Ramos (cell line): ENCODE data around the gene UTP18.
"Not testable (repeated sequence)": the region's sequence is repeated elsewhere in the genome, so short reads cannot be mapped to it uniquely, and the experiment has no call there.

Source experiments
- in situ Hi-C: fragments of 300-500 bp; cut with MboI; formaldehyde crosslinking; loops from one replicate; pipeline ENCODE4 v1.14.3; 2022; ENCODE audit warnings: low sequenced_read_pairs; ENCODE audit not compliant: unreplicated experiment

The UTP18 gene

GRCh38 chr17:51325471-51325870, 65.1 kb downstream of the UTP18 start:
- in situ Hi-C loops = no loop called here

- in situ Hi-C loops = not testable (repeated sequence)
Measured at GRCh38 chr17:51330861-51331503, 70.6 kb downstream of the UTP18 start.

- in situ Hi-C loops = no loop called here
Measured at GRCh38 chr17:51335006-51335590, 74.8 kb downstream of the UTP18 start.

DNA sequence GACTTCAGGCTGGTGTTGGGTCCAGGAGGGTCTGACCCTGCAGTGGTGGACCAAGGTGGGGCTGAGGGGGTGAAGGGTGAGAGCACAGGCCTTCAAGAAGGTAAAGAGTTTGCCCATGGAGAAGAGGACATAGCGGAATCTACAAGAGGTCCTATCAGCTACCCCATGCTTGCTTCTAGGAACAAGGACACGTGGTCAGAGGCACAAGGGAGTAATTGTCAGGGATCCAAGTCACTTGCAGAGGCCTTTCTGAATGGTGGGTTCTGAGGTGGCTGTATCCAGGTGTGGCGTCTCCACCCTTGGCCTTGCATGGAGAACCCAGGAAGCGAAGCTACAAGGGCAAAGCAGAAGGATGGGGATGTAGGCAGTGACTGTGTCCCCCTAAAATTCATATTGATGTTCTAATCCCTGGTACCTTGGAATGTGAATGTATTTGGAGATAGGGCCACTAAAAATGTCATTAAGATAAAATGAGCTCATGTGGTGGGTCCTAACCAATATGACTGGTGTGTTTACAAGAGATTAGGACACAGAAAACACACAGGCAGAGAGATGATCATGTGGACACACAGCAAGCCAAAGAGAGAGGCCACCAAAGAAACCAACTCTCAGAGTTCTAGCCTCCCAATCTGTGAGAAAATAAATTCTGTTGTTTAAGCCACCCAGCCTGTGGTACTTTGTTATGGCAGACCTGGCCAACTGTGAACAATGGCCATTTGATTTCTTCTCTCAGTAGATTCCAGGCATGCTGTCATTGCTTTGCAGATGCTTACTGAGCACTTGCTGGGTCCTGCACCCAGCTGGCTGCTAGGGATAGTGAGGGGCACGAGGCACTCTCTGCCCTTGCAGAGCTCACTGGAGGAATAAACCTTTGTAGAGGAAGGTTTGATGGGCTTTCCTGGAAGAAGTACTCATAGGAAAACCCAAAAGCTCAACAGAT, 75.8 kb downstream of the UTP18 start:
- in situ Hi-C loops = no loop called here

GRCh38 chr17:51341457-51341856, 81.1 kb downstream of the UTP18 start:
- in situ Hi-C loops = no loop called here

- in situ Hi-C loops = no loop called here
Measured at GRCh38 chr17:51342257-51342656, 81.9 kb downstream of the UTP18 start.

DNA sequence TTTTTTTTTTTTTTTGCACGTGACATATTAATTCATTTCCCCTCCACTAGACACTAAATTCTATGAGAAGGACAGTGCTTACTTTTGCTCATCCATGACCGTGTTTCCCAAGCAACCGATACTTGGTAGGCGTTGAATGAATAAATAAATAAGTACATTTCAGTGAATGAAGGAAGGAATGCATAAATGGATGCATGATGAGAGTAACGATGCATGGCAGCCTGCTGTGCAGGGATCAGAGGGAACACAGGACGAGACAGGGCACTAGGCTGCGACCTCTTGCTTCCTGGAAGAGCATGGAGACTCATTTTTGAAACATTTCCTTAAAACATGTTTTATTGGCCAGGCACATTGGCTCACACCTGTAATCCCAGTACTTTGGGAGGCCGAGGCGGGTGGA, 84.2 kb downstream of the UTP18 start:
- in situ Hi-C loops = no loop called here

GRCh38 chr17:51346218-51346982, 86.1 kb downstream of the UTP18 start:
- in situ Hi-C loops = no loop called here
